Mesenchymal stem cell (in vitro differentiated cells and primary cell): ENCODE data around the gene MCEMP1.

Experiments
- DNase-seq: peaks from one replicate; pipeline ENCODE4 v3.0.0-alpha.2; 2013
- H2AFZ ChIP-seq: one replicate; pipeline ENCODE4 v1.6.1; 2013; ENCODE audit warnings: low read depth, mild to moderate bottlenecking, control low read depth, inconsistent platforms, low read length, moderate library complexity
- H2AK5ac ChIP-seq: 2 replicates; pipeline ENCODE4 v1.6.1; 2013; ENCODE audit warnings: low read length, moderate library complexity, mild to moderate bottlenecking, inconsistent platforms; ENCODE audit not compliant: severe bottlenecking
- H2BK120ac ChIP-seq: one replicate; pipeline ENCODE4 v1.6.1; 2013; ENCODE audit warnings: low read depth, mild to moderate bottlenecking, inconsistent platforms, low read length, moderate library complexity
- H2BK12ac ChIP-seq, 2 experiments: one replicate each; pipeline ENCODE4 v1.6.1; 2013; ENCODE audit warnings: inconsistent platforms in 2 of 2, low read length in 2 of 2, mild to moderate bottlenecking in 2 of 2, moderate library complexity in 2 of 2, control low read depth in 1 of 2
- H2BK15ac ChIP-seq: one replicate; pipeline ENCODE4 v1.6.1; 2013; ENCODE audit warnings: mild to moderate bottlenecking, low read depth, inconsistent platforms; ENCODE audit not compliant: poor library complexity, severe bottlenecking
- H2BK5ac ChIP-seq: 2 replicates; pipeline ENCODE4 v1.6.1; 2013; ENCODE audit warnings: low read depth, mild to moderate bottlenecking, low read length, control low read depth, inconsistent platforms; ENCODE audit not compliant: poor library complexity, severe bottlenecking
- H3K14ac ChIP-seq, 2 experiments: one replicate each; pipeline ENCODE4 v1.6.1; 2013; ENCODE audit warnings: inconsistent platforms in 2 of 2, low read length in 2 of 2, control low read depth in 1 of 2, mild to moderate bottlenecking in 1 of 2, moderate library complexity in 1 of 2
- H3K18ac ChIP-seq, 2 experiments: one replicate each; pipeline ENCODE4 v1.6.1; 2013; ENCODE audit warnings: inconsistent platforms in 2 of 2, low read length in 2 of 2, control low read depth in 1 of 2, low read depth in 1 of 2, mild to moderate bottlenecking in 1 of 2
- H3K23ac ChIP-seq, 2 experiments: one replicate each; pipeline ENCODE4 v1.6.1; 2013; ENCODE audit warnings: inconsistent platforms in 2 of 2, low read length in 2 of 2, mild to moderate bottlenecking in 2 of 2, moderate library complexity in 2 of 2, control low read depth in 1 of 2
- H3K27ac ChIP-seq: 2 replicates; pipeline ENCODE4 v1.5.1; 2013; ENCODE audit warnings: mild to moderate bottlenecking, moderate library complexity, low read length, control low read depth, inconsistent platforms; ENCODE audit not compliant: poor library complexity, severe bottlenecking
- H3K27me3 ChIP-seq, 2 experiments: 2 replicates each; pipeline versions ENCODE4 v1.6.1 to v1.7.0; 2013; ENCODE audit warnings: low read length in 2 of 2, mild to moderate bottlenecking in 2 of 2, moderate library complexity in 2 of 2, control low read depth in 1 of 2, inconsistent platforms in 1 of 2; ENCODE audit not compliant: control insufficient read depth in 1 of 2, insufficient read depth in 1 of 2
- H3K36me3 ChIP-seq, 2 experiments: 2 replicates each; pipeline versions ENCODE4 v1.6.1 to v1.7.0; 2013; ENCODE audit warnings: low read length in 2 of 2, control low read depth in 1 of 2, inconsistent platforms in 1 of 2, low read depth in 1 of 2, mild to moderate bottlenecking in 1 of 2; ENCODE audit not compliant: insufficient read depth in 2 of 2, control insufficient read depth in 1 of 2
- H3K4ac ChIP-seq, 2 experiments: one replicate each; pipeline ENCODE4 v1.6.1; 2013; ENCODE audit warnings: inconsistent platforms in 2 of 2, low read length in 2 of 2, mild to moderate bottlenecking in 2 of 2, moderate library complexity in 2 of 2, control low read depth in 1 of 2, low read depth in 1 of 2
- H3K4me1 ChIP-seq: 2 replicates; pipeline ENCODE4 v1.6.1; 2013; ENCODE audit warnings: low read depth, low read length, control low read depth; ENCODE audit not compliant: control insufficient read depth, insufficient read depth
- H3K4me2 ChIP-seq: 2 replicates; pipeline ENCODE4 v1.6.1; 2013; ENCODE audit warnings: low read length, mild to moderate bottlenecking, inconsistent platforms; ENCODE audit not compliant: poor library complexity, severe bottlenecking
- H3K4me3 ChIP-seq, 2 experiments: 2 replicates each; pipeline versions ENCODE4 v1.5.1 to v1.7.0; 2013; ENCODE audit warnings: low read length in 2 of 2, mild to moderate bottlenecking in 2 of 2, control low read depth in 1 of 2, low read depth in 1 of 2; ENCODE audit not compliant: insufficient read depth in 1 of 2
- H3K79me1 ChIP-seq: replicated peaks from 2 replicates; pipeline ENCODE4 v1.6.1; 2013; ENCODE audit warnings: mild to moderate bottlenecking, control low read depth, low read length, inconsistent platforms; ENCODE audit not compliant: poor library complexity, severe bottlenecking
- H3K9ac ChIP-seq: 2 replicates; pipeline ENCODE4 v1.7.0; 2013; ENCODE audit warnings: mild to moderate bottlenecking, low read length, moderate library complexity
- H3K9me3 ChIP-seq: 2 replicates; pipeline ENCODE4 v1.7.0; 2013; ENCODE audit warnings: mild to moderate bottlenecking, low read length; ENCODE audit not compliant: control insufficient read depth
- H4K8ac ChIP-seq: one replicate; pipeline ENCODE4 v1.6.1; 2013; ENCODE audit warnings: inconsistent platforms, mild to moderate bottlenecking, low read length, moderate library complexity
- H4K91ac ChIP-seq: one replicate; pipeline ENCODE4 v1.6.1; 2013; ENCODE audit warnings: mild to moderate bottlenecking, low read length, inconsistent platforms
- WGBS: methylation state at CpG from one replicate; pipeline ENCODE4 v1.1.7; 2013; ENCODE audit warnings: mixed read lengths; 5-methylcytosine and 5-hydroxymethylcytosine counted together

The MCEMP1 gene

GRCh38 chr19:7699003-7699402, 22.1 kb downstream of the MCEMP1 start:
- Histone ChIP-seq H3K27me3 (peaks cover 18 to 67% of the 10 kb centered on the region in 2 experiments), H3K4ac (no peak overlapping the region), H3K79me1 (no peaks in the 10 kb centered on the region), H3K4me1 (no peaks in the 10 kb centered on the region), H2BK15ac (no peak overlapping the region), H3K9ac (no peak overlapping the region), H4K8ac (no peak overlapping the region), H2AK5ac (no peak overlapping the region), H3K4me2 (no peak overlapping the region), H3K9me3 (no peaks in the 10 kb centered on the region), H3K14ac (no peak overlapping the region), H3K23ac (no peak overlapping the region), H3K4me3 (no peak overlapping the region), H2BK120ac (no peak overlapping the region), H2BK5ac (no peak overlapping the region), H3K36me3 (no peaks in the 10 kb centered on the region), H2AFZ (no peak overlapping the region), H4K91ac (no peak overlapping the region), H2BK12ac (no peak overlapping the region), H3K27ac (no peak overlapping the region), H3K18ac (no peak overlapping the region)
- no peak for DNase-seq
- 38% methylated on average over 2 of the region's 2 CpGs for WGBS

DNA sequence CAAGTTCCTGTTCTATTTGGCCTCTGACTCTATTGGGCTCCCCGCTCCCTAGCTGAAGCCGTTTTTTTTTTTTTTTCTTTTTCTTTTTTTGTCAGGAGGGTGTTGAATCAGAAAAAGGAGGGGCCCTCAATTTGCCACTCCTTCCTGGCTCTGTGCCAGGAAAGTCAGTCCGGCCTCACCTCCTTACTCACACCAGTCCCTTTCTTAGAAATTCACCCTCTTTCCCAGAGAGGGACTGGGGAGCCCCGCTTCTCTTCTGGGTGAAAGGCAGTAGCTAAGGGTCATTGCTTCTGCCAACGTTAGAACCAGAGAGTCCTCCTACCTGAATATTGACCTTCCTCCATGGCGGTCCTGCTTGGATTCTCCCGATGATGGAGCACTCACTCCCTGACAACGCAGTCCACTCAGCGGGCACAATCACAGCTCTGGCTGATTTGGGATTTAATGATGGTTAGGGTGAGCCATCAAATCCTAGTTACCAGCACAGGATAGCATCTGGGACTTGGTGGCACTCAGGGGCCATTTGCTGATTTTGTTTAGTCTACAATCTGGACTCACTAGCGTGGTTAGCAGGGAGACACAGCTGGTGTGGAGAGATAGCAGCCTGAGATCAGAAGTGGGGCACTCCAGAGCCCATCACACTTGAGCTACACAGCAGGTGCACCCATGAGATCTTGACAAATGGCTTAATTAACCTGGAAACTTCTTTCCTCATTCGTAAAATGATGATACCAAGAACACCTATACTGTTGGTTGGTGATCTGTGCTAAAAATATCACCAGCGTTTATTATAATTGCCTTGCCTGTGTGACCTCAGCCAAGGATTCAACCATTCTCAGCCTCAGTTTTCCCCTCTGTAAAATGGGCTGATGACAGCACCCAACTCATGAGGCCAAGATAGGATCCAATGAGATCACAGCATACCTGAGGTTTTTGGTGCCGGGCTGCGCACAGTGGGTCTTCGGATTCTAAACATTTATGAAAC, 22.8 kb downstream of the MCEMP1 start:
- H2BK5ac ChIP-seq: no peak overlapping the region

DNA sequence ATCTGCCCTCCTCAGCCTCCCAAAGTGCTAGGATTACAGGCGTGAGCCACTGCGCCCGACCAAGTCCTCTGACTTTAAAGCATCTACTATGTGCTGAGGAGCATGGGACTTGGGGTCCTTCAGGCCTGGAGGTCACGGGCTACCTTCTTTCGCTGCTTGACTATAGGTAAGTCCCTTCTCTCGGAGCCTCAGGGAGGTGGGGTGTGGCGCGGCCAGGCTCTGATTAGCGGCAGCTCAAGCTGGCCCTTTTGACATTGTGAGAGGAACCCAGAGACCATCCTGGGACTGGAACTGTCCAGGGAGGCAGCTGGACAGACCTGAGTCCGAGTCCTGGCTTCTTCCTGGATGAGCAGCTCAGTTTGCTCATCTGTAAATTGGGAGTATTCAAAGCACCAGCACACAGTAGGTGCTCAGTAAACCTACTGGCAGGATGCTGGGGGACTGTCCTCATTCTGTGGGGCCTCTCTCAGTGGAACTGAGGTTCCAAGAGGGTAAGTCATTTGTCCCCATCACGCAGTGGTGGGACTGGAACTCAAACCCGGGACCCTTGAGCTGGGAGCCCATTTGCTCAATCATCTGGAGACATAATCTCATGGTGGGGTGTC, 24.3 kb downstream of the MCEMP1 start:
- H3K23ac ChIP-seq: no peak overlapping the region
- H2AK5ac ChIP-seq: no peak overlapping the region
- WGBS: 92% methylated on average over 12 of the region's 12 CpGs

More for the DNA sequence above, 22.8 kb downstream of the MCEMP1 start:
- Histone ChIP-seq H3K4ac (no peak overlapping the region), H3K27ac (no peak overlapping the region), H3K14ac (no peak overlapping the region), H2BK120ac (no peak overlapping the region), H2AFZ (no peak overlapping the region), H3K36me3 (no peaks in the 10 kb centered on the region), H3K9me3 (no peaks in the 10 kb centered on the region), H2AK5ac (no peak overlapping the region), H2BK15ac (no peak overlapping the region), H3K79me1 (no peaks in the 10 kb centered on the region), H4K91ac (no peak overlapping the region), H3K27me3 (peaks cover 18 to 69% of the 10 kb centered on the region in 2 experiments), H3K18ac (no peak overlapping the region), H2BK12ac (no peak overlapping the region), H4K8ac (no peak overlapping the region), H3K4me1 (no peaks in the 10 kb centered on the region), H3K4me2 (no peak overlapping the region), H3K9ac (no peak overlapping the region), H3K23ac (no peak overlapping the region), H3K4me3 (no peak overlapping the region)
- DNase-seq: no peak
- 77% methylated on average over 14 of the region's 15 CpGs for WGBS

More for the DNA sequence above, 24.3 kb downstream of the MCEMP1 start:
- Histone ChIP-seq H2BK5ac (no peak overlapping the region), H2BK12ac (no peak overlapping the region), H3K4ac (no peak overlapping the region), H2BK120ac (no peak overlapping the region), H2AFZ (no peak overlapping the region), H2BK15ac (no peak overlapping the region), H3K9ac (no peak overlapping the region), H3K36me3 (no peaks in the 10 kb centered on the region), H3K9me3 (no peaks in the 10 kb centered on the region), H3K4me1 (no peaks in the 10 kb centered on the region), H4K8ac (no peak overlapping the region), H3K4me3 (no peak overlapping the region), H3K18ac (no peak overlapping the region), H3K27me3 (peaks cover 18 to 76% of the 10 kb centered on the region in 2 experiments), H3K27ac (no peak overlapping the region), H4K91ac (no peak overlapping the region), H3K14ac (no peak overlapping the region), H3K4me2 (no peak overlapping the region), H3K79me1 (no peaks in the 10 kb centered on the region)
- DNase-seq: no peak
